Measurements from ENCODE around the gene REM1.

DNA sequence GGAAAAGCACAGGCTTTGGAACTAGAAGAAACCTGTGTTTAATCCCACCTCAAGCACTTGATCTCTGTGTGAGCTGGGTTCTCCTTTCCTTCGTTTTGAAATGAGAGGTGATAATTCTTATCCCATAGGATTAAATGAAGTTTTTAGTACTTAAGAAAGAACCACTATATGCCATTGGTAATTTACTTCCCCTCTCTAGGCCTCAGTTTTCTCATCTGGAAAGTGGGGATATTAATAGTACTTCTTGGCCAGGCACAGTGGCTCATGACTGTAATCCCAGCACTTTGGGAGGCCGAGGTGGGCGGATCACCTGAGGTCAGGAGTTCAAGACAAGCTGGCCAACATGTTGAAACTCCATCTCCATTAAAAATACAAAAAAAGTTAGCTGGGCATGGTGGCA, 14.1 kb downstream of the REM1 start:
- TF ChIP-seq MAFK (conservative IDR thresholded peaks at IDR 0.05 in 1 of 2, IDR thresholded peaks at IDR 0.05 in 1 of 2; ENCODE audit: low read length in 2 of 2) (no peak), KDM1A (CRISPR knock-in tag; IDR thresholded peaks at IDR 0.05) (no peak)

Measured in HepG2 (cell line).